DMS153 treated with DMSO at 0.1 percent for 48 hours (cell line): Measurements from ENCODE around the gene ARHGAP26.

Source experiments
- DNase-seq: peaks from one replicate; lab custom pipeline; 2025; ENCODE audit not compliant: unreplicated experiment; lab: John Stamatoyannopoulos, UW

Gene ARHGAP26

GRCh38 chr5:142828797-142829535 is 58.8 kb downstream of the ARHGAP26 start:
- DNase-seq, result no peak

GRCh38 chr5:142829801-142830220 is 59.6 kb downstream of the ARHGAP26 start:
- DNase-seq, result no peak

GRCh38 chr5:142830241-142831008 is 60.2 kb downstream of the ARHGAP26 start:
- no peak for DNase-seq

GRCh38 chr5:142831009-142831383 is 60.8 kb downstream of the ARHGAP26 start:
- no peak for DNase-seq

GRCh38 chr5:142832263-142832662 is 62.1 kb downstream of the ARHGAP26 start:
- DNase-seq, result no peak

- DNase-seq, result no peak
Measured at GRCh38 chr5:142833517-142834449, 63.6 kb downstream of the ARHGAP26 start.

- DNase-seq, result no peak
Measured at GRCh38 chr5:142834504-142834903, 64.3 kb downstream of the ARHGAP26 start.

GRCh38 chr5:142835540-142835939 is 65.4 kb downstream of the ARHGAP26 start:
- DNase-seq, result no peak

- no peak for DNase-seq
Measured at GRCh38 chr5:142836048-142836447, 65.9 kb downstream of the ARHGAP26 start.

GRCh38 chr5:142837081-142837725 is 67.0 kb downstream of the ARHGAP26 start:
- DNase-seq, result no peak

- DNase-seq, result no peak
Measured at GRCh38 chr5:142838845-142839244, 68.7 kb downstream of the ARHGAP26 start.

- DNase-seq, result no peak
Measured at GRCh38 chr5:142839711-142840346, 69.7 kb downstream of the ARHGAP26 start.

- no peak for DNase-seq
Measured at GRCh38 chr5:142840575-142840974, 70.4 kb downstream of the ARHGAP26 start.

GRCh38 chr5:142841511-142842265 is 71.5 kb downstream of the ARHGAP26 start:
- DNase-seq, result no peak

- no peak for DNase-seq
Measured at GRCh38 chr5:142842994-142843905, 73.1 kb downstream of the ARHGAP26 start.

GRCh38 chr5:142844866-142845265 is 74.7 kb downstream of the ARHGAP26 start:
- DNase-seq, result no peak

GRCh38 chr5:142845402-142845921 is 75.3 kb downstream of the ARHGAP26 start:
- no peak for DNase-seq

- DNase-seq, result no peak
Measured at GRCh38 chr5:142845954-142846398, 75.8 kb downstream of the ARHGAP26 start.
